ENCODE results near the gene OR4D11.

- no peak for TF ChIP-seq PATZ1 (CRISPR knock-in tag; IDR thresholded peaks at IDR 0.05; ENCODE audit: borderline replicate concordance)
- no peak for TF ChIP-seq ZNF70 (CRISPR knock-in tag; IDR thresholded peaks at IDR 0.05)
- TF ChIP-seq TCF4 (CRISPR knock-in tag; IDR thresholded peaks at IDR 0.05; ENCODE audit: borderline replicate concordance) = no peak
- no peak for TF ChIP-seq RARB (CRISPR knock-in tag; IDR thresholded peaks at IDR 0.05)
These were observed 40.2 kb upstream of the OR4D11 start for GRCh38 chr11:59463190-59463641.
